GM12801 (cell line): ENCODE measurements around the gene TTC28.

Source experiments
- CTCF ChIP-seq: IDR thresholded peaks from one replicate; pipeline ENCODE4 v1.5.1; 2011; ENCODE audit warnings: control low read depth; ENCODE audit not compliant: insufficient read length; ENCODE audit errors: extremely low read depth

TTC28 gene

DNA sequence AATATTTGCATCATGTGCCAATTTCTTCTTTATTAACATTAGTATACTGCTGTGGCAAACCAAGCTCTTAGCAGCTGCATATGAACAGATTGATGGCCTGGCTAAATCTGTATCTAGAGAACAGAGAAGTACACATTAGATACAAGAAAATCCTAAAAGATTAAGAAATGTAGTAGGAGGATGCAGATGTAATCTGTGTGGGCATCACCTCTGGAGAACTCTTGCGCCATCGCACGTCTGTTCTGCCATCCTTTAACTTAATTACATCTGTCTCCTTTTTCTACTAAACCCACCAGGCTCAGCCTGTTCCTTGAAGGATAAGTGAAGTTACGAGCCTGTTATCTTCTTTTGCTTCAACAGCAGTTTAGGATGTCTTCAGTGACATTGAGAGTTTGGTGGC, 564.2 kb downstream of the TTC28 start:
- TF ChIP-seq CTCF, result no peak

DNA sequence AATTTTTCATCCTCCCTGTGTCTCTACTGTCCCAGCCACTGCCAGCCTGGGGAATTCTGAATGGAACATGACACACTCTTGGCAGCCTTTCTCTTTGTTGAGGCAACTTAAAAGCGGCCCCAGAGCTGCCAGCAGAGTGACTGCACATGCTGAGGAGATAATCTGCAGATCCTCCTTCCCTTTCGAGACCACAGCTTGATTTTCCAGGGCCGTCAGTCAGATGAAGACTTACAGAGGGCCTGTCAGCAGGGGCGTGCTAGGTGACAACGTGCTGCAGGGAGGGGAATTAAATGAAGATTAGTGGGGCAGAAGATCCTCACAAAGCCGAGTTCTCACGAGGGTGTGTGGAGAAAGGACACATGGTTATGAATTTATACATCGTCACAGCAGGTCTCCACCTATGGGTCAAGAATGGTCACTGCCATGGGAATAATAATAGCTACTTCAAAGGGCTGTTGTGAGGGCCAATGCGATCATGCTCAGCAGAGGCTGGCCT, 567.0 kb downstream of the TTC28 start:
- no peak for TF ChIP-seq CTCF

DNA sequence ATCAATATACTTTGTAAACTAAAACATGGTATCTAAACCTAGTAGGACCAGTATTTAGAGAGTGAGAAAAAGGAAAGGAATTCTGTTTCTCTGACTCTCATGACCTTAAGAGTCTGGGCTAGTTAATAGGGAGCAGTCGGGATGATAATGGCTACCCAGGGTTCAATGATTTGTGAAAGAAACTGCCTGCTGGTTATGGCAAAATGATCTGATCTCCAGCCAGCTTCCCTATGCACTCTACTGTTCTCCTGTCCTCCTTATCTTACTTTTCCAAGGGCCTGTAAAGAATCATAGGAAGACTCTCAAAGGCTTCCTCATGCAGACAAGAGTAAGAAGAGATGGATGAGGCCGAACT, 567.5 kb downstream of the TTC28 start:
- TF ChIP-seq CTCF, result no peak

- no peak for TF ChIP-seq CTCF
Observed at GRCh38 chr22:28111501-28112189, 568.0 kb downstream of the TTC28 start.

DNA sequence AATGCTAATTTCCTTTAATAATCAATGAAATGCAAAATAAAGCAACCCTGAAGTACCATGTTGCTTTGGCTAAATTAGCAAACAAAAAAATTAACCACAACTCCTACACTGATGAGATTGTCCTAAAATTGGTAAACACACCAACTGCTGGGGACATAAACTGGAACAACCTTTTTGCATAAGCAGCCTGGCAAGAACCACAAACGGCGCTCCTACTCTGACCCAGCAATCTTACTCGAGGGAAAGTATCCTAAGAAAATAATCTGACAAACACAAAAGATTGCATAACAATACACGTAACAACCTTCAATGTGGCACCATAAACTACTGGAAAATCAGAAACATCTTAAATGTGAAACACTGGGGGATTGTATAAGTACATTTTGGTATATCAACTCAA, 570.8 kb downstream of the TTC28 start:
- TF ChIP-seq CTCF, result no peak

- no peak for TF ChIP-seq CTCF
Observed at GRCh38 chr22:28106617-28107016, 573.0 kb downstream of the TTC28 start.

GRCh38 chr22:28105988-28106387, 573.7 kb downstream of the TTC28 start:
- TF ChIP-seq CTCF, result no peak
